Motor neuron (in vitro differentiated cells): ENCODE data around the gene FEM1B. TPM values are rescaled to one million over a fixed set of nuclear protein-coding genes. Genes with fewer than 3 reads are reported as not detected.
A peak's percentile ranks its signal among the peaks of the same experiment; 100 is the strongest.

Experiments
- ATAC-seq, 8 experiments: fragments of 200-7000 bp; cut with Tn5 transposase; replicated peaks in 6 of 8; 2 replicates each; pipeline ENCODE4 v1.8.0; 2021; ENCODE audit warnings: mild to moderate bottlenecking in 8 of 8, moderate library complexity in 8 of 8
- H3K27ac ChIP-seq, 2 donors: fragments of 250-450 bp; sonication (Bioruptor Pico); 2 replicates each; pipeline ENCODE4 v1.9.0; 2021; ENCODE audit warnings: antibody characterized with exemption in 2 of 2, mild to moderate bottlenecking in 2 of 2, moderate library complexity in 1 of 2
- H3K4me1 ChIP-seq, 2 donors: fragments of 250-450 bp; sonication (Bioruptor Pico); replicated peaks in 1 of 2; 2 replicates each; pipeline ENCODE4 v1.6.1; 2021; ENCODE audit warnings: antibody characterized with exemption in 2 of 2, mild to moderate bottlenecking in 2 of 2, moderate library complexity in 1 of 2
- H3K4me3 ChIP-seq, 5 donors: fragments of 250-450 bp; sonication (Bioruptor Pico); 2 replicates each; pipeline ENCODE4 v1.9.0; 2021; ENCODE audit warnings: antibody characterized with exemption in 5 of 5, mild to moderate bottlenecking in 5 of 5, moderate library complexity in 4 of 5
- WGBS, 10 experiments: fragments of 450-650 bp; shearing (Covaris generic); methylation state at CpG; one replicate each; pipeline ENCODE4 v1.0.0; 2022; 5-methylcytosine and 5-hydroxymethylcytosine counted together
- in situ Hi-C, 9 experiments: fragments of 400-800 bp; cut with MboI; loops; one replicate each; pipeline ENCODE4 v1.15.0; 2021; ENCODE audit warnings: low sequenced_read_pairs in 9 of 9, low pct_unique_long_range_greater_than_20kb in 2 of 9; ENCODE audit not compliant: unreplicated experiment in 9 of 9
- total RNA-seq, 8 experiments: library from RNA; unstranded; fragments of 300-600 nt; gene quantifications; 2 replicates each; pipeline versions ENCODE4 v1.2.3 to v1.2.4, GENCODE V29; 2022

The FEM1B gene
- total RNA-seq, 8 experiments from 2014 or later: 20.6 to 78.3 (median 44.0) TPM

DNA sequence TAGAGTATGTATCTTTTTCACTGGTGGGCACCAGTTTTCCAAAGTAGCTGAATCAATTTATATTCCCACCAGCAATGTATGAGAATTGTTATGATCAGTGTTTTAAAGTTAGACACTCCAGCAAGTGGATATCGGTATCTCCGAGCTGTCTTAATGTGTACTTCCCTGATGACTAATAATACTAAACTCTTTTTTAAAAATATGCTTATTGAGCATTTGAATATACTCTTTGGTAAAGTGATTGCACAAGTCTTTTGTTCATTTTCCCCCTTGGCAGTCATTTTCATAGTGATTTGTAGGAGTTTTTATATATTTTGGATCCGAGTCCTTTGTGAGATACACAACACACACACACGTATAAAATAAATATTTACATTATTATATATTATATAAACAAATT lies 12.5 kb upstream of the FEM1B start:
- H3K27ac ChIP-seq: no peak overlapping the region
- peak in 1 of 8 experiments; percentile 39 for ATAC-seq
- in situ Hi-C loops: no loop called here
- no peaks in the 10 kb centered on the region for H3K4me1 ChIP-seq
- WGBS, 10 experiments: 46 to 100% (median 81%) methylated on average over 2 to 4 of the region's 4 CpGs; no CpG with 5 or more reads in 3 of the 10 experiments
- H3K4me3 ChIP-seq: no peak overlapping the region

DNA sequence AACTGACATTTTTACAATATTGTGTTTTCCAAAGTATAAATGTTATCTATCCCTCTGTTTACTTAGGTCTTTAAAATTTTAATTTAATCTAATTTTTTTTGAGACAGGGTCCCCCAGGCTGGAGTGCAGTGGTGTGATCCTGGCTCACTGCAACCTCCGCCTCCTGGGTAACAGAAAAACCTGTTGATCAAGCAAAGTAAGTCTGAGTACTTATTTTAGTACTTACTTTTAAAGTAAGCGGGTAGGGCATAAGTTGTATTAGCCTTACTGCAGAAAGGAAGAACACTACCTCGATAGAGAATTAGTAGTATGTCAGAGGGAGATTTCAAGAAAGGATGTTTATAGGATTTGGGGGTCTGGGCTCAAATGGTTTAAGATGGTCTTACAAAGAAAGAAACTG lies 11.9 kb upstream of the FEM1B start:
- Histone ChIP-seq H3K4me3 (no peak overlapping the region), H3K27ac (no peak overlapping the region), H3K4me1 (no peaks in the 10 kb centered on the region)
- no peak for ATAC-seq
- WGBS, 10 experiments: 68 to 100% (median 89%) methylated on average over 1 to 3 of the region's 3 CpGs
- in situ Hi-C loops: no loop called here

- Histone ChIP-seq H3K4me3 (no peak overlapping the region), H3K27ac (no peak overlapping the region), H3K4me1 (peaks cover 12 to 22% of the 10 kb centered on the region in 2 donors)
- 0 to 61% (median 26%) methylated on average over 1 to 3 of the region's 3 CpGs for WGBS, 10 experiments
- no peak for ATAC-seq
- in situ Hi-C loops: no loop called here
Measured at GRCh38 chr15:68268405-68268804, 9.1 kb upstream of the FEM1B start.

DNA sequence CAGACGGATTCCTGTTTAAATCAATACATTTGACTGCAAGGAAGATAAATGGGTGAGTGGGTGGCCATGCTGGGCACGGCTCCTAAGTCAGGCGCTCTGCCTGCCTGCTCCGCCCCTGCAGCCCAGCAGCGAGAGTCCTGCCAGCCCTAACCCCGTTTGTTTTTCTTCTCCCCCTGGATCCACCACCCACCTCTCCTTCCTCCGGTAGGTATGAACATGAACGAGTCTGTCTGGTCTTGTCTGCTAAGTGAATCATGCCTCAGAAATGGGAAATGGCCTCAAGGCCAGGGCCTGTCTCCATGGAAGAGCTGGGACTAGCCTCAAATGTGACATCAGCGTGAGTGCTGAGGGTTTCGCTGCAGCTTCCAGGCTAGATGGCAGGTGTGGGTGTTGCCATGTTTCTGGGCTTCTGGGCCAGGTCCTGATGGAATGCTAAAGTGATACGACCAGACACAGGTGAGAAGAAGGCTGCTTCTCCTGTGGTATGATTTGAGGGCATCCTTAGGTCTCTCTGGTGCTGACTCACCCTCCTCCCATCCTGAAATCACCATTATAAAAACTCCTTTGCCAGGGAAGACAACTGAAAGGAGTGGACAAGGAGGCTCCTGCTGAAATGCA lies 5.6 kb upstream of the FEM1B start:
- WGBS, 10 experiments: 8 to 41% (median 31%) methylated on average over 2 to 8 of the region's 11 CpGs; no CpG with 5 or more reads in 2 of the 10 experiments
- peak overlapping the region; percentile 23 to 27 for H3K27ac ChIP-seq
- peaks cover 17 to 31% of the 10 kb centered on the region in 2 donors for H3K4me1 ChIP-seq
- H3K4me3 ChIP-seq: no peak overlapping the region
- ATAC-seq: peak; percentile 57 to 89 (median 72)
- in situ Hi-C loops: no loop called here

- in situ Hi-C loops: no loop called here
- Histone ChIP-seq H3K27ac (no peak overlapping the region), H3K4me1 (peaks cover 19 to 31% of the 10 kb centered on the region in 2 donors), H3K4me3 (no peak overlapping the region)
- WGBS, 10 experiments: 25 to 100% (median 100%) methylated on average over 1 of the region's 1 CpG; no CpG with 5 or more reads in 6 of the 10 experiments
- peak in 5 of 8 experiments; percentile 25 to 68 (median 31) for ATAC-seq
Measured at GRCh38 chr15:68272721-68273271, 4.7 kb upstream of the FEM1B start.

GRCh38 chr15:68274201-68274848 lies 3.2 kb upstream of the FEM1B start:
- Histone ChIP-seq H3K27ac (no peak overlapping the region), H3K4me3 (no peak overlapping the region), H3K4me1 (peaks cover 19 to 31% of the 10 kb centered on the region in 2 donors)
- WGBS, 10 experiments: 29 to 100% (median 74%) methylated on average over 1 to 5 of the region's 5 CpGs; no CpG with 5 or more reads in 4 of the 10 experiments
- no peak for ATAC-seq
- in situ Hi-C loops: no loop called here

DNA sequence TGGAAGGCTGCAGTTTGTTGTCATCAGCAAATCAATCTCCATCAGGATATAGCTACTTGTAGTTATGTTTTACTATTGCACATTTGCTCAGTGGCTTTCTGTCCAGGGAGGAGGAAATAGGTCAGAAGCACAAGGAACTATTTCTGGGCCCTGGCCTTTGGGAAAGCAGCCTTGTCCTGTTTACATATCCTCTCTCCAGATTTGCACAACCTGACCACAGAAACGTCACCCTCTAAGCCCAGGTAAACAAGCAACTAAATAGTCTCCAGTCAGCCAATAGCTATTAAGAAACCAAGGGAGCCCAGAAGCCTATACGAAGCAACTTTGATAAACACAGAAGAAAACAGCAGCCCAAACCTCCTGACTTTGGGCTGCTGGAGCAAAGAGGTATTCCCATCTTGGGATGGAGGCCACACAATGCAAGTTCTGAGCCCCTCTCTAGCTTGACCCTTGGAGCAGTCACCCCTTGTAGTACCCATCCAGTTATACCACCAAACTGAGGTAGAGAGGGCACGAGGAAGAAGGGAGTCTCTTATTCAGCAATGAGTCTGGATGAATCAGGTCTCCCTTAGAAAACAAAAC lies 2.3 kb upstream of the FEM1B start:
- 20 to 79% (median 60%) methylated on average over 1 to 3 of the region's 3 CpGs; no CpG with 5 or more reads in 1 of the 10 experiments for WGBS, 10 experiments
- in situ Hi-C loops: loop anchor here in 1 of 9 experiments (25.0 kb wide), 1 partner anchor 612 kb away; no protein-coding TSS in a partner anchor

GRCh38 chr15:68276668-68277067 lies 877 bp upstream of the FEM1B start:
- peaks cover 14 to 40% of the 10 kb centered on the region in 2 donors for H3K4me1 ChIP-seq
- peak overlapping the region; percentile 56 to 81 (median 74) for H3K4me3 ChIP-seq
- in situ Hi-C loops: loop anchor here in 1 of 9 experiments (25.0 kb wide), 1 partner anchor 611 kb away; no protein-coding TSS in a partner anchor
- peak overlapping the region; percentile 94 to 95 for H3K27ac ChIP-seq
- no peak for ATAC-seq
- WGBS, 10 experiments: 0 to 56% (median 29%) methylated on average over 1 to 3 of the region's 3 CpGs; no CpG with 5 or more reads in 3 of the 10 experiments

More for the DNA sequence above, 2.3 kb upstream of the FEM1B start:
- Histone ChIP-seq H3K27ac (no peak overlapping the region), H3K4me3 (no peak overlapping the region), H3K4me1 (peaks cover 19 to 32% of the 10 kb centered on the region in 2 donors)
- ATAC-seq: no peak

- ATAC-seq: peak; percentile 1 to 42 (median 14)
- WGBS, 10 experiments: 0 to 7% (median 1%) methylated on average over 2 to 12 of the region's 25 CpGs; no CpG with 5 or more reads in 1 of the 10 experiments
- peaks cover 9 to 38% of the 10 kb centered on the region in 2 donors for H3K4me1 ChIP-seq
- H3K27ac ChIP-seq: peak overlapping the region; percentile 94 to 95
- in situ Hi-C loops: loop anchor here in 1 of 9 experiments (25.0 kb wide), 1 partner anchor 610 kb away; no protein-coding TSS in a partner anchor
- peak overlapping the region; percentile 56 to 81 (median 74) for H3K4me3 ChIP-seq
Measured at GRCh38 chr15:68277131-68277602, 378 bp upstream of the FEM1B start.

DNA sequence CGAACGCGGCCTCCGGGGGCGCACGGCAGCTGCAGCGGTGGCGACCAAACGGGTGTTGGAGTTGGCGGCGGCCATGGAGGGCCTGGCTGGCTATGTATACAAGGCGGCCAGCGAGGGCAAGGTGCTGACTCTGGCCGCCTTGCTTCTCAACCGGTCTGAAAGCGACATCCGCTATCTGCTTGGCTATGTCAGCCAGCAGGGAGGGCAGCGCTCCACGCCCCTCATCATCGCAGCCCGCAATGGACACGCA lies 725 bp downstream of the FEM1B start:
- no peak for ATAC-seq
- in situ Hi-C loops: loop anchor here in 1 of 9 experiments (25.0 kb wide), 1 partner anchor 609 kb away; no protein-coding TSS in a partner anchor
- Histone ChIP-seq H3K27ac (peak overlapping the region; percentile 94 to 95), H3K4me3 (peak overlapping the region; percentile 56 to 81 (median 74)), H3K4me1 (peaks cover 7 to 37% of the 10 kb centered on the region in 2 donors)
- 0% methylated on average over 1 to 4 of the region's 22 CpGs; no CpG with 5 or more reads in 7 of the 10 experiments for WGBS, 10 experiments

GRCh38 chr15:68278595-68279405 lies 1.3 kb downstream of the FEM1B start:
- WGBS, 10 experiments: 0 to 8% (median 0%) methylated on average over 3 to 12 of the region's 23 CpGs; no CpG with 5 or more reads in 2 of the 10 experiments
- in situ Hi-C loops: loop anchor here in 1 of 9 experiments (25.0 kb wide), 1 partner anchor 609 kb away; no protein-coding TSS in a partner anchor
- peak in 7 of 8 experiments; percentile 1 to 11 (median 4) for ATAC-seq
- peak overlapping the region; percentile 94 to 95 for H3K27ac ChIP-seq
- peaks cover 7 to 37% of the 10 kb centered on the region in 2 donors for H3K4me1 ChIP-seq
- H3K4me3 ChIP-seq: peak overlapping the region; percentile 56 to 81 (median 74)
